GM13977 (cell line): ENCODE data around the gene FAM13A.

Experiments used
- DNase-seq: peaks from one replicate; pipeline ENCODE4 v3.0.0; 2012; ENCODE audit warnings: low spot score
- in situ Hi-C: fragments of 300-500 bp; cut with MboI; formaldehyde crosslinking; loops from one replicate; pipeline ENCODE4 v1.12.0; 2022; ENCODE audit warnings: low sequenced_read_pairs, low pct_unique_long_range_greater_than_20kb, mixed read lengths, inconsistent platforms; ENCODE audit not compliant: unreplicated experiment
- TF ChIP-seq, protein P1 (sequence below): IDR thresholded peaks from 2 replicates; pipeline ENCODE4 v1.5.1; 2012; ENCODE audit warnings: mild to moderate bottlenecking, control low read depth; ENCODE audit not compliant: insufficient read depth; ENCODE audit errors: extremely low read depth, missing control alignments

Gene FAM13A

DNA sequence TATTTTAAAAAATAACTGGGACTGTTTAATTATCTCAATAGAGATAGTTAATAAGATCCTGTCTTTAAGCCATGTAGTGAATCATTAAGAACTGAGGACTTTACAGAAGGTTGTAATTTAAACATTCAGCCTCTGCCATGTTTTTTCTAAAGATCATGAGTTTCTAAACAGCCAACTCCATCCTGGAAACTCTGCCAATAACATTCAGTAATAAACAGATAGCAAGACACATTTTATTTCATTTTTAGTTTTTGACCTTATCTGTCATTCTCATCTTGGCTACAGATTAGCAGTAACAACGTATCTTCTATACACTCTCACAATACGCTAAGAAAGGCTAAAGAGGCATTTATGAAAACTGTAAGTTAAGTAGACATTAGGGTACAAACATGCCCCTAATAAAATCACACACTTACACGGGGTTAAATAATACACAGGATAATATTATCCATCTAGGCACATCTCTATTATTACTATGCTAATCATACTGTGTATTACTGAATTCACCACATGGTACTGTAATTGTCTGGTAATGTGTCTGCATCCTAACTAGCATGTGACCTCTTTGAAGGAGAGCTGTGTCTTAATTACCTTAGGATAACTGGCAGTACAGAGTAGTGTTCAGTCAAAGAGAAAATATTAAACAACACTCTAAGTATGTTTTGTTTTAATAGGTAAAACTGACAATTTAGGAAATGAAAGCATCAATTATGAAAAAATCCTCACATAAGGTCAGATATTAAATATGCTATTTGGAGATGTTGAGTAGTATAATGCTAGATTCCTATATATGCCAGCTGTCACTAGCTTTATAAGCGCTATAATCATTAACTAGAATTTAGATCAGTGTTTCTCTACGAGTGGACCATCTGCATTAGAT lies 236.9 kb downstream of the FAM13A start:
- DNase-seq: no peak
- in situ Hi-C loops: loop anchor here (10.0 to 25.0 kb wide), 2 partner anchors 205 to 283 kb away; no protein-coding TSS in a partner anchor
- TF ChIP-seq, protein P1, sequence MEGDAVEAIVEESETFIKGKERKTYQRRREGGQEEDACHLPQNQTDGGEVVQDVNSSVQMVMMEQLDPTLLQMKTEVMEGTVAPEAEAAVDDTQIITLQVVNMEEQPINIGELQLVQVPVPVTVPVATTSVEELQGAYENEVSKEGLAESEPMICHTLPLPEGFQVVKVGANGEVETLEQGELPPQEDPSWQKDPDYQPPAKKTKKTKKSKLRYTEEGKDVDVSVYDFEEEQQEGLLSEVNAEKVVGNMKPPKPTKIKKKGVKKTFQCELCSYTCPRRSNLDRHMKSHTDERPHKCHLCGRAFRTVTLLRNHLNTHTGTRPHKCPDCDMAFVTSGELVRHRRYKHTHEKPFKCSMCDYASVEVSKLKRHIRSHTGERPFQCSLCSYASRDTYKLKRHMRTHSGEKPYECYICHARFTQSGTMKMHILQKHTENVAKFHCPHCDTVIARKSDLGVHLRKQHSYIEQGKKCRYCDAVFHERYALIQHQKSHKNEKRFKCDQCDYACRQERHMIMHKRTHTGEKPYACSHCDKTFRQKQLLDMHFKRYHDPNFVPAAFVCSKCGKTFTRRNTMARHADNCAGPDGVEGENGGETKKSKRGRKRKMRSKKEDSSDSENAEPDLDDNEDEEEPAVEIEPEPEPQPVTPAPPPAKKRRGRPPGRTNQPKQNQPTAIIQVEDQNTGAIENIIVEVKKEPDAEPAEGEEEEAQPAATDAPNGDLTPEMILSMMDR: no peak

DNA sequence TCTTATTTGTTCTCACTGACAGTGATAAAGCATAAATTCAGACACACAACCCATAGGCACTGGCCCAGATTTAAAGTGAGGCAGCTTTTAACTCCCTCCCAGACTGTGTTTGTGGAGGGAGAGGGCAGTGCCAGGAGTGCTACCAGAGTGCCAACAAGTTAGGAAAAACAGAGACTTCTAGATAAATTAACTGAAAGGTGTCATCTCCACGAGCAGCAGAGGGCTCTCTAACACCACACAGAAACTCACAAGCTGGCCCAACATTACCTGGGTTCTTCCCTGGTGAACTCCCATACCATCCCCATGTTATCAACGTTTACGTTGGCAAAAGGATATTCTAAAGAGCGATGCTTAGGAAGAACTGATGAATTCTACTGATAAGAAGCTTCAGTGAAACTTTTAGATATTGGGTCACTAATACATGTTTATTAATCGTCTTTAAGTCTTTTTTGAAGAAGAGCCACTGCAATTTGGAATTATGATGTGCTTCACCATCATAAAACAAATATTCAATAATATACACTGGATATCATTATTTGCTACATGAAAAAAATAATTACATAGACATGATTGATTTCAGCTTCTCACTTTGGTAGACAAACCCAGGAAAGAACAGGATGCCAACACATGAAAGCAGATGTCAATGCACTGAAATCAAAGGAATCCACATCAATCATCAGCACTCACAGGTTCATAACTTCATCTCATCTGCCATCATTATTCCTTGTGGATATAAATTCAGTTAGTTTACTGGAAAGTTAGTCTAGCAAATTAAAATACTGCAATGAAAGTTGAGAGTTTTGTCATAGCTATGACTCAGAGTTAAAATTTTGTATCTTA lies 238.1 kb downstream of the FAM13A start:
- TF ChIP-seq, protein P1: peak; percentile 56
- in situ Hi-C loops: loop anchor here (10.0 to 25.0 kb wide), 2 partner anchors 206 to 282 kb away; no protein-coding TSS in a partner anchor
- DNase-seq: peak; percentile 9

DNA sequence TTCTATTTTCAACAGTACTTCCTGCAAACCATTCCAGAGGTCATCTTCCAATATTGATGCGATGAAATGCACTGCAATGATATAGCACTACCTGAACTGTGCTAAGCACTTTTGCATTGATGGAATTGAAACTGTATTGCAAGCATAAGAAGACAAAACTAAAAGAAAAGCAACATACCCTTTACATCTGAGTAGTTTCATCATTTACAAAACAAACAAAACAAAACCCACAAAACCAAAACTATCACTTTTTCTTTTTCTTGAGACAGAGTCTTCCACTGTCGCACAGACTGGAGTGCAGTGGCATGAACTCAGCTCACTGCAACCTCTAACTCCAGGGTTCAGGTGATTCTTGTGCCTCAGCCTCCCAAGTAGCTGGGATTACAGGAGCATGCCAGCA lies 239.2 kb downstream of the FAM13A start:
- TF ChIP-seq, protein P1: no peak
- in situ Hi-C loops: loop anchor here (10.0 to 25.0 kb wide), 2 partner anchors 207 to 280 kb away; no protein-coding TSS in a partner anchor
- no peak for DNase-seq

DNA sequence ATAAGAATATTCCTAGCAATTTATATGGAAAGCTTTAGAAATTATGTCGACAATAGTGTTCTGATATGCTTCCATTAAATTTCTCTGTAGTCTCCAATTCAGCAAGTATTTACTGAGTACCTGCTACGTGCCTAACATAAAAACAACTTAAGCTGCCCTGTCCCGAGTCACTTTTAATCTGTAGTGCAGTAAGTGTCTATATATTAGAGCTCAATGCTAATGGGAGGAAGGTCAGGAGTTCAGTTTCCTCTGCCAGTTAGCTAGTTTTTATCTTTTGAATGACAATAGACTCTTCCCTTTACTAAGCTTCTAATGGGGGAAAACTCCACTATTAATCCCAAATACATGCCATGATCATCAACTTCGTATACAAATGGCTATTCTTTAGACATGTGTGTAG lies 240.6 kb downstream of the FAM13A start:
- DNase-seq: no peak
- in situ Hi-C loops: loop anchor here (10.0 to 25.0 kb wide), 2 partner anchors 208 to 279 kb away; no protein-coding TSS in a partner anchor
- TF ChIP-seq, protein P1: no peak

DNA sequence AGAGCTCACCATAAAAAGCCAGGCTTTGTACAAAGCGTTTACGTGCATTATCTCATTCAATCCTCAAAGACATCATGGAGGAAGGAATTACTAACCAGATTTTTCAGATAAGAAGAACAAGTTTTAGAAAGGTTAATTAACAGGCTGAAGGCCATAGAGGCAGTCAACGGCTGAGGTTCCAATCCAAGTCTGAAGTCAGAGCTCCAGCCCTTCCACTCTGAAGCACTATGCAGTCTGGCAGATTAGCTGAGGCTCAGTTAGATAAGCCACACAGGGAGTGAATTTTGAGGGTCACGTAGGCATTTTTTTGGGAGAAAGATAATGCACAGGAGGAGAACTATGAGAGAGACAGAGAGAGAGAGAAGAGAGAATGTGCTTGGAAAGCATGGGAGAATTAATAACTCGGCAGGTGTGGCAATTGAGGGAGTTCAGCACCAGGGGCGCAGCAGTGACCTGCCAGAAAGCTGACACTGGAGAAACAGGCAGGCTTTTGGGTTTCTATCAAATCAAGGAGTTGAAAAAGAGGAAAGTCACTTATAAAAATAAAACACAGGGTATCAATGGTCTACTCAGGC lies 242.9 kb downstream of the FAM13A start:
- no peak for DNase-seq
- in situ Hi-C loops: loop anchor here (10.0 to 25.0 kb wide), 2 partner anchors 211 to 277 kb away; no protein-coding TSS in a partner anchor
- TF ChIP-seq, protein P1: no peak

DNA sequence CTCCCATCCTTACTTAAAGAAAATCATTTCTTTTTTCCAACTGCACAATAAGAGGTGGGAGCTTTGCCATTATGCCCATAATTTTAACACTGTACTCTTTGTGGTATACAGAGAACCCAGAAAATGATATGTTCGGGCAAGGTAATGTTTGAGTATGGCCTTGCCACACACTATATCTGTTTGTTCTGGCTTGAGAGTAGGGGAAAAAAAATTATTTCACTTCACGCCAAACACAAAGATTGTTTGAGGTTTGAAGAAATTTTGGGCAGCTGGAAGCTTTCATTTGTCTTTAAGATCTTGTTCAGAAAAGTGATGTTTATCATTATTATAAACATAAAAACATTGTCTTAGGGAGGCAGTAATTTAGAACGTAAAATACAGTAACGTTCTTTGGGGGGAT lies 244.0 kb downstream of the FAM13A start:
- in situ Hi-C loops: loop anchor here (10.0 to 25.0 kb wide), 2 partner anchors 212 to 276 kb away; no protein-coding TSS in a partner anchor

More for the DNA sequence above, 244.0 kb downstream of the FAM13A start:
- no peak for DNase-seq
- TF ChIP-seq, protein P1: no peak
